GM12878 (cell line): Measurements from ENCODE around the gene MYO6. TPM values are rescaled to one million over a fixed set of nuclear protein-coding genes. Genes with fewer than 3 reads are reported as not detected.

ENCODE experiments used
- ATAC-seq: fragments of 200-7000 bp; cut with Tn5 transposase; 3 replicates; pipeline ENCODE4 v1.9.1; 2020; ENCODE audit warnings: mild to moderate bottlenecking, moderate library complexity
- BruUV-seq: library from RNA; stranded (reverse); fragments of 400-500 nt; replicated peaks from 2 replicates; lab custom pipeline; 2021; lab: Mats Ljungman, UMichigan
- CTCF ChIA-PET: fragments of 300-600 bp; sonication (Branson Sonifier 250); formaldehyde crosslinking; extraction: SDS; loops from one replicate; lab custom pipeline; 2021; ENCODE audit warnings: inconsistent platforms; lab: Yijun Ruan, JAX
- POLR2A ChIA-PET: fragments of 350-600 bp; formaldehyde crosslinking; extraction: SDS; loops from one replicate; lab custom pipeline; 2021; ENCODE audit warnings: inconsistent platforms; lab: Charles Lee
- RAD21 ChIA-PET: fragments of 300-600 bp; sonication (Branson Sonifier 250); formaldehyde crosslinking; loops from one replicate; lab custom pipeline; 2023; ENCODE audit warnings: antibody characterized with exemption; ENCODE audit not compliant: unreplicated experiment; lab: Charles Lee
- SMC1A ChIA-PET: fragments of 300-600 bp; sonication (Branson Sonifier 250); formaldehyde crosslinking; loops from one replicate; lab custom pipeline; 2023; ENCODE audit not compliant: unreplicated experiment, uncharacterized antibody; lab: Charles Lee
- DNase-seq: peaks from one replicate; pipeline ENCODE4 v3.0.0-alpha.2; 2011; ENCODE audit warnings: low read depth, low spot score
- FAIRE-seq: peaks from 3 replicates; lab custom pipeline; 2011; peaks lifted over from hg19 to GRCh38; lab: Jason Lieb, UNC
- H2AFZ ChIP-seq: 2 replicates; pipeline ENCODE4 v1.6.0; 2011; ENCODE audit warnings: low read depth, low read length, control low read depth; ENCODE audit not compliant: control insufficient read depth
- H3K27ac ChIP-seq: 2 replicates; pipeline ENCODE4 v1.5.1; 2011; ENCODE audit warnings: control low read depth; ENCODE audit not compliant: control insufficient read depth, insufficient read depth
- H3K27me3 ChIP-seq, 2 experiments: replicated peaks in 1 of 2; 2 replicates each; pipeline versions ENCODE4 v1.6.0 to v1.6.1; 2011; ENCODE audit warnings: low read length in 1 of 2; ENCODE audit not compliant: control insufficient read depth in 2 of 2, insufficient read depth in 2 of 2
- H3K36me3 ChIP-seq, 2 experiments: 2 replicates each; pipeline ENCODE4 v1.5.1; 2011; ENCODE audit warnings: low read length in 1 of 2; ENCODE audit not compliant: control insufficient read depth in 2 of 2, insufficient read depth in 2 of 2
- H3K4me1 ChIP-seq: 2 replicates; pipeline ENCODE4 v1.6.1; 2011; ENCODE audit warnings: mild to moderate bottlenecking, low read length, moderate library complexity, mixed read lengths; ENCODE audit not compliant: control insufficient read depth, insufficient read depth
- H3K4me2 ChIP-seq: 2 replicates; pipeline ENCODE4 v1.6.0; 2011; ENCODE audit warnings: control low read depth; ENCODE audit not compliant: control insufficient read depth, insufficient read depth
- H3K4me3 ChIP-seq: fragments of 200-600 bp; sonication (generic); 2 replicates; pipeline ENCODE4 v1.5.1; 2016
- H3K79me2 ChIP-seq: 2 replicates; pipeline ENCODE4 v1.6.0; 2011; ENCODE audit warnings: low read length; ENCODE audit not compliant: control insufficient read depth, insufficient read depth
- H3K9ac ChIP-seq: 2 replicates; pipeline ENCODE4 v1.8.0; 2011; ENCODE audit warnings: low read length, control low read depth, mixed read lengths; ENCODE audit not compliant: control insufficient read depth, insufficient read depth
- H3K9me3 ChIP-seq: replicated peaks from 3 replicates; pipeline ENCODE4 v1.5.1; 2011; ENCODE audit warnings: mild to moderate bottlenecking, low read length; ENCODE audit not compliant: control insufficient read depth, insufficient read depth
- H4K20me1 ChIP-seq: 2 replicates; pipeline ENCODE4 v1.6.0; 2011; ENCODE audit not compliant: control insufficient read depth, insufficient read depth
- ATF7 ChIP-seq: fragments of 450-650 bp; IDR thresholded peaks from 2 replicates; pipeline ENCODE4 v1.6.1; 2016; ENCODE audit warnings: low read depth, mild to moderate bottlenecking
- BHLHE40 ChIP-seq, 2 experiments: fragments of 450-650 bp in 1 of 2; IDR thresholded peaks; 2 replicates each; pipeline ENCODE4 v1.6.1; 2011 to 2017; ENCODE audit warnings: low read depth in 2 of 2, borderline replicate concordance in 1 of 2, improper control_type of control experiment in 1 of 2, low read length in 1 of 2, mild to moderate bottlenecking in 1 of 2
- CREB1 ChIP-seq: IDR thresholded peaks from 2 replicates; pipeline ENCODE4 v1.6.1; 2012; ENCODE audit warnings: low read depth, mild to moderate bottlenecking, inconsistent platforms
- EP300 ChIP-seq, 2 experiments: fragments of 150-350 bp in 1 of 2; IDR thresholded peaks; 2 replicates each; pipeline ENCODE4 v1.6.1; 2011 to 2012; ENCODE audit warnings: low read depth in 2 of 2, low read length in 2 of 2, borderline replicate concordance in 1 of 2, improper control_type of control experiment in 1 of 2, inconsistent platforms in 1 of 2; ENCODE audit not compliant: control insufficient read depth in 1 of 2
- EZH2 ChIP-seq: IDR thresholded peaks from 2 replicates; pipeline ENCODE4 v1.6.1; 2012; ENCODE audit warnings: low read depth, mild to moderate bottlenecking, control low read depth, inconsistent platforms, low read length, borderline replicate concordance; ENCODE audit not compliant: control insufficient read depth
- HDGF ChIP-seq: fragments of 450-650 bp; IDR thresholded peaks from 2 replicates; pipeline ENCODE4 v1.6.1; 2016; ENCODE audit warnings: antibody characterized with exemption
- JUNB ChIP-seq: IDR thresholded peaks from 2 replicates; pipeline ENCODE4 v1.6.1; 2016; ENCODE audit warnings: antibody characterized with exemption, mild to moderate bottlenecking
- KLF5 ChIP-seq: fragments of 450-650 bp; IDR thresholded peaks from 2 replicates; pipeline ENCODE4 v1.6.1; 2014; ENCODE audit warnings: mild to moderate bottlenecking; ENCODE audit not compliant: partially characterized antibody
- MYB ChIP-seq: fragments of 150-350 bp; IDR thresholded peaks from 2 replicates; pipeline ENCODE4 v1.6.1; 2014; ENCODE audit warnings: mild to moderate bottlenecking, low read depth, low read length, borderline replicate concordance
- NKRF ChIP-seq: fragments of 450-650 bp; conservative IDR thresholded peaks from 2 replicates; pipeline ENCODE4 v1.6.1; 2017; ENCODE audit warnings: mild to moderate bottlenecking, moderate library complexity
- RAD21 ChIP-seq: IDR thresholded peaks from 2 replicates; pipeline ENCODE4 v1.6.1; 2011; ENCODE audit warnings: mild to moderate bottlenecking, low read depth, low read length, moderate library complexity; ENCODE audit not compliant: insufficient read depth
- SMARCA5 ChIP-seq: fragments of 450-650 bp; IDR thresholded peaks from 2 replicates; pipeline ENCODE4 v1.6.1; 2017; ENCODE audit warnings: mild to moderate bottlenecking
- SUPT20H ChIP-seq: IDR thresholded peaks from 2 replicates; pipeline ENCODE4 v1.6.1; 2011; ENCODE audit warnings: low read depth, mild to moderate bottlenecking, low read length, moderate library complexity, borderline replicate concordance; ENCODE audit not compliant: control insufficient read depth
- TAF1 ChIP-seq: IDR thresholded peaks from 2 replicates; pipeline ENCODE4 v1.6.1; 2011; ENCODE audit warnings: mild to moderate bottlenecking, low read depth, low read length, borderline replicate concordance
- ZNF217 ChIP-seq: fragments of 450-650 bp; IDR thresholded peaks from 2 replicates; pipeline ENCODE4 v1.6.1; 2017; ENCODE audit warnings: antibody characterized with exemption, mild to moderate bottlenecking
- WGBS: methylation state at CpG from one replicate; pipeline ENCODE4 v1.1.6; 2016; ENCODE audit warnings: low lambda C conversion rate; ENCODE audit not compliant: insufficient replicate concordance, insufficient coverage; ENCODE audit errors: missing lambda C conversion rate; 5-methylcytosine and 5-hydroxymethylcytosine counted together
- in situ Hi-C: fragments of 300-500 bp; cut with MboI; formaldehyde crosslinking; loops from 9 replicates; pipeline ENCODE4 v1.14.3; 2018; ENCODE audit warnings: mixed read lengths
- intact Hi-C: fragments of 100-400 bp; cut with micrococcal nuclease; formaldehyde crosslinking; loops from one replicate; pipeline ENCODE4 v1.14.2; 2022; ENCODE audit not compliant: unreplicated experiment
- polyA plus RNA-seq, 11 experiments: library from polyadenylated mRNA; depleted of rRNA in 4 of 11; unstranded in 6 of 11; stranded (reverse) in 5 of 11; fragments of >200 nt; fragmentation: Nextera tagmentation in 4 of 11; fragmentation: Illumina TruSeq in 1 of 11; extraction: Ambion mirVana in 4 of 11; extraction: Trizol in 1 of 11; gene quantifications; 1 replicate in 1 of 11; 2 replicates in 10 of 11; pipeline versions ENCODE4 v1.2.1 to v1.2.3, GENCODE V29; 2011 to 2016; ENCODE audit warnings: inconsistent platforms in 2 of 11, missing spikeins in 2 of 11, low read depth in 1 of 11
- total RNA-seq, 4 experiments: library from RNA; depleted of rRNA in 3 of 4; stranded (reverse); fragments of >200 nt in 3 of 4; fragmentation: Illumina TruSeq in 1 of 4; extraction: Trizol in 1 of 4; gene quantifications; 2 replicates each; pipeline versions ENCODE4 v1.2.1 to v1.2.3, GENCODE V29; 2013 to 2021

MYO6 gene
- total and polyA plus RNA-seq, 10 of the 15 experiments (the other 5 are each of a cell fraction or from before 2014, with no cell fraction given), result 7.9 to 30.4 (median 16.8) TPM

GRCh38 chr6:75746221-75746620 lies 2.8 kb upstream of the MYO6 start:
- 18% methylated on average over 2 of the region's 2 CpGs for WGBS
- ChIA-PET POLR2A (interaction anchor here (0.7 kb wide), 1 partner anchor 9 kb away, joined by 3 read pairs; no protein-coding TSS in a partner anchor), RAD21 (no interaction called here), SMC1A (interaction anchor here (1.1 to 2.8 kb wide), 3 partner anchors 13 to 137 kb away, joined by 3 to 5 read pairs (median 3); no protein-coding TSS in a partner anchor), CTCF (no interaction called here)
- Histone ChIP-seq H3K4me1 (peaks cover 6% of the 10 kb centered on the region), H3K9me3 (no peaks in the 10 kb centered on the region), H3K9ac (no peak overlapping the region), H2AFZ (no peak overlapping the region), H3K4me2 (no peak overlapping the region), H3K4me3 (no peak overlapping the region), H4K20me1 (no peaks in the 10 kb centered on the region), H3K36me3 (no peaks in the 10 kb centered on the region), H3K27me3 (no peaks in the 10 kb centered on the region), H3K27ac (no peak overlapping the region)
- in situ Hi-C loops (no loop called here), intact Hi-C loops (loop anchor here (5.0 kb wide), 2 partner anchors 144 to 464 kb away; partner anchors contain the start of genes SENP6 and TMEM30A)
- ATAC-seq (no peak), FAIRE-seq (no peak), DNase-seq (no peak)
- BruUV-seq, result no TSS peak
- TF ChIP-seq MYB (no peak), TAF1 (no peak), EZH2 (no peak), RAD21 (no peak), ATF7 (no peak), EP300 (IDR thresholded peaks at IDR 0.05; ENCODE audit: borderline replicate concordance in 1 of 2, control insufficient read depth in 1 of 2, low read depth in 2 of 2, low read length in 2 of 2) (no peak), ZNF217 (no peak), SUPT20H (no peak), CREB1 (no peak), NKRF (no peak), SMARCA5 (no peak), KLF5 (no peak), JUNB (no peak), HDGF (no peak), BHLHE40 (IDR thresholded peaks at IDR 0.05; ENCODE audit: borderline replicate concordance in 1 of 2, low read depth in 2 of 2, low read length in 1 of 2) (no peak)
- TF ChIP-seq, all 136 proteins: peak for 0
- no peaks in the 10 kb centered on the region for H3K79me2 ChIP-seq
